ENCODE measurements around the gene HNRNPUL2.
"Not testable (repeated sequence)": the region's sequence is repeated elsewhere in the genome, so short reads cannot be mapped to it uniquely, and the experiment has no call there.

HNRNPUL2 gene

GRCh38 chr11:62694455-62695167 lies 32.6 kb downstream of the HNRNPUL2 start:
- H2BK5ac ChIP-seq (ENCODE audit: low read depth, low read length, poor library complexity) = no peak overlapping the region
- H2BK12ac ChIP-seq (ENCODE audit: low read length) = no peak overlapping the region
- no peak overlapping the region for H4K8ac ChIP-seq (ENCODE audit: low read depth, low read length)
- H2AK5ac ChIP-seq (ENCODE audit: low read length) = no peak overlapping the region
- peaks cover 41 to 44% of the 10 kb centered on the region in 2 experiments for H3K36me3 ChIP-seq (ENCODE audit: control insufficient read depth in 1 of 2, insufficient read depth in 2 of 2, low read length in 2 of 2)
- H3K27me3 ChIP-seq (ENCODE audit: insufficient read depth, low read length) = no peaks in the 10 kb centered on the region
- no peaks in the 10 kb centered on the region for H3K79me2 ChIP-seq (ENCODE audit: control insufficient read depth, insufficient read depth, low read length, poor library complexity)
- H4K91ac ChIP-seq (ENCODE audit: low read depth, low read length) = no peak overlapping the region
- H3K4me2 ChIP-seq (ENCODE audit: low read length) = no peak overlapping the region
- H3K4me3 ChIP-seq (ENCODE audit: low read depth, low read length) = no peak overlapping the region
- H3K4ac ChIP-seq (ENCODE audit: low read depth, low read length) = no peak overlapping the region
- no peaks in the 10 kb centered on the region for H3K9me3 ChIP-seq (ENCODE audit: insufficient read depth, low read depth, low read length)
- no peak overlapping the region for H4K12ac ChIP-seq (ENCODE audit: low read depth, low read length)
- H2BK120ac ChIP-seq (ENCODE audit: insufficient read depth, low read length, poor library complexity) = no peak overlapping the region
- no peak overlapping the region for H3K14ac ChIP-seq (ENCODE audit: low read length)
- H3K4me1 ChIP-seq (ENCODE audit: control insufficient read depth in 1 of 2, insufficient read depth in 2 of 2, low read length in 2 of 2) = no peaks in the 10 kb centered on the region
- H2AFZ ChIP-seq (ENCODE audit: insufficient read depth, low read length, poor library complexity) = no peak overlapping the region
- no peak overlapping the region for H3K27ac ChIP-seq (ENCODE audit: low read depth, low read length)
- peak; percentile 71 to 83 for DNase-seq
- H3K79me1 ChIP-seq (ENCODE audit: low read length) = no peaks in the 10 kb centered on the region
- no peak overlapping the region for H3K23ac ChIP-seq (ENCODE audit: low read length)
- H3K9ac ChIP-seq (ENCODE audit: low read length) = no peak overlapping the region
- no peak overlapping the region for H3K18ac ChIP-seq (ENCODE audit: low read length)
- no CpG with 5 or more reads among the region's 14 CpGs for WGBS (ENCODE audit: extremely low coverage, insufficient coverage, insufficient read length)

GRCh38 chr11:62693624-62694023 lies 33.6 kb downstream of the HNRNPUL2 start:
- not testable (repeated sequence) for H3K79me1 ChIP-seq (ENCODE audit: low read length); H3K23ac ChIP-seq (ENCODE audit: low read length); H4K91ac ChIP-seq (ENCODE audit: low read depth, low read length); H3K4ac ChIP-seq (ENCODE audit: low read depth, low read length); H3K79me2 ChIP-seq (ENCODE audit: control insufficient read depth, insufficient read depth, low read length, poor library complexity); H3K9me3 ChIP-seq (ENCODE audit: insufficient read depth, low read depth, low read length); H2AK5ac ChIP-seq (ENCODE audit: low read length); H3K18ac ChIP-seq (ENCODE audit: low read length); H2BK120ac ChIP-seq (ENCODE audit: insufficient read depth, low read length, poor library complexity); H3K27ac ChIP-seq (ENCODE audit: low read depth, low read length); H3K27me3 ChIP-seq (ENCODE audit: insufficient read depth, low read length); H3K4me1 ChIP-seq (ENCODE audit: control insufficient read depth in 1 of 2, insufficient read depth in 2 of 2, low read length in 2 of 2); H4K8ac ChIP-seq (ENCODE audit: low read depth, low read length); H2AFZ ChIP-seq (ENCODE audit: insufficient read depth, low read length, poor library complexity); DNase-seq; H2BK5ac ChIP-seq (ENCODE audit: low read depth, low read length, poor library complexity); H3K4me2 ChIP-seq (ENCODE audit: low read length); H3K14ac ChIP-seq (ENCODE audit: low read length); H3K4me3 ChIP-seq (ENCODE audit: low read depth, low read length); H2BK12ac ChIP-seq (ENCODE audit: low read length); H4K12ac ChIP-seq (ENCODE audit: low read depth, low read length); H3K9ac ChIP-seq (ENCODE audit: low read length)
- no CpG with 5 or more reads among the region's 4 CpGs for WGBS (ENCODE audit: extremely low coverage, insufficient coverage, insufficient read length)
- peaks cover 40 to 44% of the 10 kb centered on the region in 2 experiments for H3K36me3 ChIP-seq (ENCODE audit: control insufficient read depth in 1 of 2, insufficient read depth in 2 of 2, low read length in 2 of 2)

DNA sequence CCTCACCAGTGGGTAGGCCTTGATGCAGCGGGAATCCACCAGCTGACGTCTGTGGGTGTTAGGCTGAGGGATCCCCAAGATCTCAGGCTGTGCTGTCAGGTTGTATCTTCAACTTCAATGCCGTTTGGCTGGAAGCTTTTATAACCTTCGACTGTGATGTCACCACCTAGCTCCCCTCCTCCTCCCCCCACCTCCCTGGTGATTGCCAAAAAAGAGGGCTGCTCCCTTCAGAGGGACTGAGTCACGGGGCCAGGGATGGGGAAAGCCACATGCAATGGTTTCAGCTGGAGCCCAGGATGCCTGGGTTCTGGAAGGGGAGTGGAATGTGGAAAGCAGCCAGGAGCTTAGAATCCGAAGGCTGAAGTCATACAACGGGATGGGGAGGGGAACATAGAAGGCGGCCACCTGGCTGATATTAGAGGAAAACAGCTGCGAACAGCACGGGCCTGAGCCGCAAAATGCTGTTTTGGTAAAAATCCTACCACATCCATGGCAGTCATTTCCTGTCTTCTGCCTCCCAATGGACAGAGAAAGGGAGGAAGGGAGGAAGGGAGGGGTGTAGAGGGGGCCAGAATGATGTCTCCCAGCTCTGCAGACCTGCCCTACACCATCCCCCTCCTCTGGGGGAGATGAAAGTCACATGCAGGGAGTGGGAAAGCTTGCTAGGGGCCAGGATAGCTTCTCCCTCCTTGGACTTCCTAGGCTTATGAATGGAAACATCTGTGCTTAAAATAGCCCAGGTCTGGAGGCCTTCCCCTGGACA lies 37.7 kb downstream of the HNRNPUL2 start, which contains the start of gene LRRN4CL:
LRRN4CL (minus strand) TSS at position 110 of the 763 bp plus-strand sequence. CDS start 1,022 bp downstream, outside the sequence.
- no peak within 1 kb of the TSS for H3K4me2 ChIP-seq (ENCODE audit: low read length)
- no peak within 1 kb of the TSS for H3K4ac ChIP-seq (ENCODE audit: low read depth, low read length)
- H3K9me3 ChIP-seq (ENCODE audit: insufficient read depth, low read depth, low read length) = no peaks in the 10 kb centered on the region
- no peak within 1 kb of the TSS for H3K4me3 ChIP-seq (ENCODE audit: low read depth, low read length)
- no peaks in the 10 kb centered on the region for H3K79me1 ChIP-seq (ENCODE audit: low read length)
- no peak within 1 kb of the TSS for H3K23ac ChIP-seq (ENCODE audit: low read length)
- H2BK12ac ChIP-seq (ENCODE audit: low read length) = no peak within 1 kb of the TSS
- WGBS (ENCODE audit: extremely low coverage, insufficient coverage, insufficient read length) = no CpG with 5 or more reads among the region's 11 CpGs
- DNase-seq = no peak
- no peak within 1 kb of the TSS for H2AFZ ChIP-seq (ENCODE audit: insufficient read depth, low read length, poor library complexity)
- no peak within 1 kb of the TSS for H4K8ac ChIP-seq (ENCODE audit: low read depth, low read length)
- no peak within 1 kb of the TSS for H3K18ac ChIP-seq (ENCODE audit: low read length)
- H3K27me3 ChIP-seq (ENCODE audit: insufficient read depth, low read length) = no peaks in the 10 kb centered on the region
- H3K79me2 ChIP-seq (ENCODE audit: control insufficient read depth, insufficient read depth, low read length, poor library complexity) = no peaks in the 10 kb centered on the region
- no peak within 1 kb of the TSS for H4K91ac ChIP-seq (ENCODE audit: low read depth, low read length)
- no peak within 1 kb of the TSS for H2BK5ac ChIP-seq (ENCODE audit: low read depth, low read length, poor library complexity)
- no peak within 1 kb of the TSS for H2BK120ac ChIP-seq (ENCODE audit: insufficient read depth, low read length, poor library complexity)
- no peak within 1 kb of the TSS for H4K12ac ChIP-seq (ENCODE audit: low read depth, low read length)
- no peak within 1 kb of the TSS for H3K9ac ChIP-seq (ENCODE audit: low read length)
- no peak within 1 kb of the TSS for H3K27ac ChIP-seq (ENCODE audit: low read depth, low read length)
- H3K36me3 ChIP-seq (ENCODE audit: control insufficient read depth in 1 of 2, insufficient read depth in 2 of 2, low read length in 2 of 2) = peaks cover 40 to 43% of the 10 kb centered on the region in 2 experiments
- no peaks in the 10 kb centered on the region for H3K4me1 ChIP-seq (ENCODE audit: control insufficient read depth in 1 of 2, insufficient read depth in 2 of 2, low read length in 2 of 2)
- no peak within 1 kb of the TSS for H2AK5ac ChIP-seq (ENCODE audit: low read length)
- no peak within 1 kb of the TSS for H3K14ac ChIP-seq (ENCODE audit: low read length)

GRCh38 chr11:62688491-62688890 lies 38.8 kb downstream of the HNRNPUL2 start:
- no peak overlapping the region for H3K4me3 ChIP-seq (ENCODE audit: low read depth, low read length)
- H2AFZ ChIP-seq (ENCODE audit: insufficient read depth, low read length, poor library complexity) = no peak overlapping the region
- no peaks in the 10 kb centered on the region for H3K79me1 ChIP-seq (ENCODE audit: low read length)
- H3K27me3 ChIP-seq (ENCODE audit: insufficient read depth, low read length) = no peaks in the 10 kb centered on the region
- no peak overlapping the region for H2BK12ac ChIP-seq (ENCODE audit: low read length)
- no peak overlapping the region for H3K23ac ChIP-seq (ENCODE audit: low read length)
- no peak overlapping the region for H2BK120ac ChIP-seq (ENCODE audit: insufficient read depth, low read length, poor library complexity)
- no peak overlapping the region for H2BK5ac ChIP-seq (ENCODE audit: low read depth, low read length, poor library complexity)
- H3K79me2 ChIP-seq (ENCODE audit: control insufficient read depth, insufficient read depth, low read length, poor library complexity) = no peaks in the 10 kb centered on the region
- no peak overlapping the region for H3K18ac ChIP-seq (ENCODE audit: low read length)
- H3K36me3 ChIP-seq (ENCODE audit: control insufficient read depth in 1 of 2, insufficient read depth in 2 of 2, low read length in 2 of 2) = peaks cover 34 to 36% of the 10 kb centered on the region in 2 experiments
- no peak overlapping the region for H4K91ac ChIP-seq (ENCODE audit: low read depth, low read length)
- no peaks in the 10 kb centered on the region for H3K4me1 ChIP-seq (ENCODE audit: control insufficient read depth in 1 of 2, insufficient read depth in 2 of 2, low read length in 2 of 2)
- no peak overlapping the region for H3K27ac ChIP-seq (ENCODE audit: low read depth, low read length)
- DNase-seq = no peak
- H3K14ac ChIP-seq (ENCODE audit: low read length) = no peak overlapping the region
- WGBS (ENCODE audit: extremely low coverage, insufficient coverage, insufficient read length) = no CpG with 5 or more reads among the region's 1 CpG
- H3K9ac ChIP-seq (ENCODE audit: low read length) = no peak overlapping the region
- H4K12ac ChIP-seq (ENCODE audit: low read depth, low read length) = no peak overlapping the region
- no peak overlapping the region for H3K4ac ChIP-seq (ENCODE audit: low read depth, low read length)
- H4K8ac ChIP-seq (ENCODE audit: low read depth, low read length) = no peak overlapping the region
- no peak overlapping the region for H2AK5ac ChIP-seq (ENCODE audit: low read length)
- no peaks in the 10 kb centered on the region for H3K9me3 ChIP-seq (ENCODE audit: insufficient read depth, low read depth, low read length)
- H3K4me2 ChIP-seq (ENCODE audit: low read length) = no peak overlapping the region

All from trophoblast cell (in vitro differentiated cells and primary cell).